Measurements from ENCODE around the gene ADGRV1.
"Not testable (repeated sequence)": the region's sequence is repeated elsewhere in the genome, so short reads cannot be mapped to it uniquely, and the experiment has no call there.

Gene ADGRV1

GRCh38 chr5:90822062-90822461 is 263.5 kb downstream of the ADGRV1 start:
- not testable (repeated sequence) for DNase-seq (ENCODE audit: low spot score)

- DNase-seq (ENCODE audit: low spot score): no peak
Measured at GRCh38 chr5:90824436-90824835, 265.8 kb downstream of the ADGRV1 start.

- DNase-seq (ENCODE audit: low spot score): no peak
Measured at GRCh38 chr5:90830058-90830457, 271.5 kb downstream of the ADGRV1 start.

DNA sequence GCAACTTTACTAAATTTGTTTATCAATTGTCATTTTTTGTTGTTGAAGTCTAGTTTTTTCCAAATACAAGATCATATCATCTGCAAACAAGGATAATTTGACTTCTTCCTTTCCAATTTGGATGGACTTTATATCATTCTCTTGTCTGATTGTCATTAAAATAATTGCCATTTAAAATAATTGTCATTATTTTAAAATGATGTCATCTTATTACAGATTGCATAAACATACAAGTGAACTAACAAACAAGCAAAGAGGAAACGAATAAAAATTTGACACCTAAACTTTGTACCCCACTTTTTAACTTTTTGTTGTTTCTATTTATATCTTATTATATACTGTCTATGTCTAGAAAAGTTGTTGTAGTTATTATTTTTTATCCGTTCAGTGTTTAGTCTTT is 275.2 kb downstream of the ADGRV1 start:
- no peak for DNase-seq (ENCODE audit: low spot score)

DNA sequence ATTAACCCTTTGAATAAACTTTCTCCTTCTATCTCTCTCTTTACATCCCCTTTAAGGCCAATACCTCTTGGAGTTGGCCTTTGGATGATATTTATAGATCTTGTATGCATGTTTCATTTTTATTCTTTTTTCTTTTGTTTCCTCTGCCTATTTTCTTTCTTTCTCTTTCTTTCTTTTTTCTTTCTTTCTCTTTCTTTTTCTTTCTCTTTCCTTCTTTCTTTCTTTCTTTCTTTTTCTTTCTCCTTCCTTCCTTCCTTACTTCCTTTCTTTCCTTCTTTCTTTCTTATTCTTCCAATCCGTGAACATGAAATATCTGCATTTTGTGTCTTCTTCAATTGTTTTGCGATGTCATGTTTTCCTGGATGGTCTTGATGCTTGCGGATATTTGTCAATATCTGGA is 276.1 kb downstream of the ADGRV1 start:
- DNase-seq (ENCODE audit: low spot score): no peak

DNA sequence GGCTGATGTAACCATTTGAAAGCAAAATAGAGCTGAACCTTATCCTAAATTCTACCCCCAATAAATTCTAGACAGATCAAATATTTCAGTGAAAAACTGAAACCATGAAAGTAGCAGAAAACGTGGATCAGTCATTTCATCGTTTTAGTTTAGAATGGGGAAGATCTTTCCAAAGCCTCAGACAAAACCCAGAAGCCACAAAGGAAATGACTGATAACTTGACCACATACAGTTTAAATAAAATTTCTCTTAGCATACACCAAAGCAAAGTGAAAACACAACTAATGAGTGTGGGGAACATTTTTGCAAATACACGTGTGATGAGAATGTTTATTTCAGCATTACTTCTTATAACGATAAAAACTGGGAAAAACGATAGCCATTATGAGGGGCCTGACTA is 284.8 kb downstream of the ADGRV1 start:
- DNase-seq (ENCODE audit: low spot score): no peak

- no peak for DNase-seq (ENCODE audit: low spot score)
Measured at GRCh38 chr5:90844931-90845330, 286.3 kb downstream of the ADGRV1 start.

DNA sequence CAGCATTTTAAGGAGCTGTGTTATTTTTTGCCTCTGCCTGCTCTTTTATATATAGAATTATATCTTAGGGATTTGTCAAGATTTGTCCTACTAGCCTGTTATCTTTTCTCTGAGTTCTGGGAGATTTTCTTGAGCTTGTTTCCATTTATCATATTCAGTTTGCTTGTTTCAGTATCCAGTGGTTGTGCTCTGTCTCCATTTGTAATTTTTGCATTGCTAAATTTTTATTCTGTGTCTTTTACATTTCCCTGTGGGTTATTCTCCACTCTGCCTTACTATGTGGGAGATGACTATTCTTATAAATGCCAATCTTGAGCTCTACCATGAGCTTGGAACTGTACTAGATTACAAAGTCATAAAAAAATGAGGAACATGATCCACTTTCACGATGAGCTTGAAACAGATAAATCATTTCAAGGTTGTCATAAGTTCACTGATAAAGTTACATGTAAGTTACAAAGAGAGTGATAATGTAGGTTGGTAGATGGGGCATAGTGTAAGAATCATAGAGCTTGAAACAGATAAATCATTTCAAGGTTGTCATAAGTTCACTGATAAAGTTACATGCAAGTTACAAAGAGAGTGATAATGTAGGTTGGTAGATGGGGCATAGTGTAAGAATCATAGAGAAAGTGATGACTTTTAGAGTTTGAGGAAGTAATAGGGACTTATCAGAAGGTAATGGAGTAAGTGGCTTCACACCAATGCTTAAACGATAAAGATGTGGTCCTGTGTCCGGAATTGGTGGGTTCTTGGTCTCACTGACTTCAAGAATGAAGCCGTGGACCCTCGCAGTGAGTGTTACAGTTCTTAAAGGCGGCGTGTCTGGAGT is 287.3 kb downstream of the ADGRV1 start:
- DNase-seq (ENCODE audit: low spot score): no peak

- not testable (repeated sequence) for DNase-seq (ENCODE audit: low spot score)
Measured at GRCh38 chr5:90847606-90848005, 289.0 kb downstream of the ADGRV1 start.

GRCh38 chr5:90849939-90850338 is 291.3 kb downstream of the ADGRV1 start:
- DNase-seq (ENCODE audit: low spot score): no peak

GRCh38 chr5:90852531-90852930 is 293.9 kb downstream of the ADGRV1 start:
- DNase-seq (ENCODE audit: low spot score): no peak

DNA sequence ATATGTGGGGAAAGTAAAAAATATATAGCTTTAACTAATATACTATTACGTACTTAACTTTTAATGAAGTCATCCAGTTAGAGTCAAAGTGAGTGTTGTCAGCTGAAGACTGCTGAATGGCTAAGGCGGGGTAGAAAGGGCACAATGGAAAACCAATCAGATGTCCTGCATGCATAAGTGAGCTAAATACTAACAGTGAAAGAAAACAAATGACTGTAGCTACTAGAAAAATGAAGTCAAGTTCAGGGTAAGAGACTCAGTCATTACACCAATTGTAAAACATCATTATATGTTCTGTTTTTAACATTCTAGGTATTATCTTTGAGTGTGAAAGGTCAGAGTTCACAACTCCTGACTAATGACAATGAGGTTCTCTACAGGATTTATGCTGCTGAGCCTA is 295.2 kb downstream of the ADGRV1 start:
- no peak for DNase-seq (ENCODE audit: low spot score)

DNA sequence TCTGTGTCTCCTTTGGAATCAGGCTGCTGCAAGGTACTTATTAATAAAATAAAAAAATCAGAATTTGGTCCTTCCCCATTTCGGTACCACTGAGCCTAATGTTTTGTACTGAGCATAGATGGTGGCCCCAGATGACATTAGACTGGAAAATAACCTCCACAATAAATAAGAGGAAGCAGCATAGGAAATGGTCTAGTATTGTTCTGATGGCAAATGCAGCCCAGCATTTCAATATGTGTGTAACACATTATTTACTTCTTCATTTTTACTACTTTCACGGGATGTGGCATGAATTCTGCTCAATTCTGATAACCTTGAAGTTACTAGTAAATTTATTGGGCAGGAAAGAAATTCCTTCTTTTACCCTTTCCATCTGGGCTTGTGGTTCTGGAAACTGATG is 295.6 kb downstream of the ADGRV1 start:
- DNase-seq (ENCODE audit: low spot score): no peak

- no peak for DNase-seq (ENCODE audit: low spot score)
Measured at GRCh38 chr5:90855296-90856010, 296.9 kb downstream of the ADGRV1 start.

- no peak for DNase-seq (ENCODE audit: low spot score)
Measured at GRCh38 chr5:90861843-90862586, 303.4 kb downstream of the ADGRV1 start.

- DNase-seq (ENCODE audit: low spot score): no peak
Measured at GRCh38 chr5:90865180-90865579, 306.6 kb downstream of the ADGRV1 start.

GRCh38 chr5:90866333-90866732 is 307.7 kb downstream of the ADGRV1 start:
- DNase-seq (ENCODE audit: low spot score): no peak

GRCh38 chr5:90866915-90867731 is 308.5 kb downstream of the ADGRV1 start:
- DNase-seq (ENCODE audit: low spot score): no peak

DNA sequence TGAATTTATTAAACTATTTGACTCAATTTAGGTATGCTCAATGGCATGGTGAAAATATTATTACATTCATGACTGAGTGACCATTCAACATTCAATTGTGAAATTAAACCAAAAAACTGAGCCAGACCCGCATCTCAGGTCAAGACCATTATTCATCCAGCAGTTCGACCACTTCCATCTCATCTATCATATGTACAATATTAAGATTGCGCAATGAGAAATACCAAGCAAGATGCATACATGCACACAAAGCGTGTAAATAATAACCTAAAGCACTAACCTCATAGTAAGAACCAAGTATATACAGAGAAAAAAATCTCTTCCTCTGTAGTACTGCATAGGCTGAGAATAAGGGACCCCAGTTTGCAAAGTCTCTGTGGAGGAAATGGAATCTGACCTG is 310.2 kb downstream of the ADGRV1 start:
- DNase-seq (ENCODE audit: low spot score): no peak

DNA sequence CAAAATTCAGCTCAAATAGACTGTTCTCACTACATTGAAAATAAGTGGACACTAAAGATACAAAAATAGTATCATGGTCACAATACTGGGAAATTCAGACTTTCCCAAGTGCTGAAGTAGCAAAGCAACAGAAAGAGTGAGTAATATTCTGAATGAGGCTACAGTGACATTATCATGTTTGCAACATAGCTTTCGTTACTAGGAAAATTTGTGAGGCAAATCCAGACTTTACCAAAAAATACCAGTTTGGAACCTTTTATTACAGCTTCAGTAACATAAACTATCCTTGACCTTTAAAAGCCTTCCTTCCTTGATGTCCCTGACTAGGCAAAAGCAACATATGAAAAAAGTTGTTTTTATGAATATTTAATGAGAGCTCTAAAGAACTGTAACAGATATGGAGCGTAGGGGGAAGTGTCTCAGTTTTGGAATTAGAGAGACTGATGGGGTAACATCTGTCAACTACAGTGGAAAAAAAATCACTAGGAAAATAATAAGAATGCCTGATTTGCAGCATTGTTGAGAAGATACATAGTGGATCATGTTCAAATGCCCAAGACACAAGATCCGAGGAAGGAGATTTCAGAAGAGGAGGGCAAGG is 312.9 kb downstream of the ADGRV1 start:
- DNase-seq (ENCODE audit: low spot score): no peak

DNA sequence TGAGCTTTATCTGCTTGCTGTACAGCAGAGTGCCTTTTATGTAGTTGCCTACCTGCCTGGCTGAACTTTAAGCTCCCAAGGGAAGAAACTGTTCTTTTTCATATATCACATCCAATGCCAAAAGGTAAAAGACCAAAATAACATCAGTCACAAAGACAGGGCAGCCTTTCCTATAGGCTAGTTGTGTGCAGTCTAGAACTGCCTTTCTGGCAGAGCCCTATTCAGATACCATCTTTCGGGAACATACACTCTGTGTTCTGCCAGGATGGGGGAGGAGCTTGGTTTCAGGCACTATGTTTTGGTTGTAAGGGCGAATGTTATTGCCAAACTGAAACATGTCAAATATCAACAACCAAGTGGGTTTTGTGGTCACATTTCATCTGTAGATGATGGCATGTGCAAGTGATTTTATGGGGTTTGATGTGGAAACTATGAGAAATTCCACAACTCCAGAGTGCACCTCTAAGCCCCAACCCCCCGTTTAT is 314.5 kb downstream of the ADGRV1 start:
- DNase-seq (ENCODE audit: low spot score): no peak

Measured in left forelimb (tissue), 1 donor.